ENCODE measurements around the gene ZNF275.

DNA sequence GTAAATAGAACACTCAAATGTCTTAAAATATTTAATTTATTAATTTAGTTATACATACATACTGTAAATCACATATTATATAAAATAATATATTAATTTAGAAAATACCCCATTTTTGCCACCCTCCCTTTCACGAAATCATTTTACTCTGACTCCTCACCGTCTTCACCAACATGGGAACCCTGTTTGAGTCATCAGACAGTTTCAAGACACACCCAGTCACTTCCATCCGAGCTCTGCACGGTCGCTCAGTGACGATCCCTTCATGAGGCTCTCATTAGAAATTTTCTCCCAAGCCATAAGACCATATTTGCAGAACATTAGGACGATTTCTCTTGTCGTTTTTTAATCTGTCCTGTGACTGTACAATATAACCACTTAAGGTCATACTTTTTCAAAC, 14.5 kb downstream of the ZNF275 start:
- TF ChIP-seq, protein P1, sequence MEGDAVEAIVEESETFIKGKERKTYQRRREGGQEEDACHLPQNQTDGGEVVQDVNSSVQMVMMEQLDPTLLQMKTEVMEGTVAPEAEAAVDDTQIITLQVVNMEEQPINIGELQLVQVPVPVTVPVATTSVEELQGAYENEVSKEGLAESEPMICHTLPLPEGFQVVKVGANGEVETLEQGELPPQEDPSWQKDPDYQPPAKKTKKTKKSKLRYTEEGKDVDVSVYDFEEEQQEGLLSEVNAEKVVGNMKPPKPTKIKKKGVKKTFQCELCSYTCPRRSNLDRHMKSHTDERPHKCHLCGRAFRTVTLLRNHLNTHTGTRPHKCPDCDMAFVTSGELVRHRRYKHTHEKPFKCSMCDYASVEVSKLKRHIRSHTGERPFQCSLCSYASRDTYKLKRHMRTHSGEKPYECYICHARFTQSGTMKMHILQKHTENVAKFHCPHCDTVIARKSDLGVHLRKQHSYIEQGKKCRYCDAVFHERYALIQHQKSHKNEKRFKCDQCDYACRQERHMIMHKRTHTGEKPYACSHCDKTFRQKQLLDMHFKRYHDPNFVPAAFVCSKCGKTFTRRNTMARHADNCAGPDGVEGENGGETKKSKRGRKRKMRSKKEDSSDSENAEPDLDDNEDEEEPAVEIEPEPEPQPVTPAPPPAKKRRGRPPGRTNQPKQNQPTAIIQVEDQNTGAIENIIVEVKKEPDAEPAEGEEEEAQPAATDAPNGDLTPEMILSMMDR (IDR thresholded peaks at IDR 0.05 in 4 of 5, conservative IDR thresholded peaks at IDR 0.05 in 1 of 5), result no peak
- no peak for TF ChIP-seq POLR2A (IDR thresholded peaks at IDR 0.05)
